Loucy (cell line): ENCODE measurements around the gene ABTB2.

Experiments used
- CTCF ChIP-seq: fragments of 200-600 bp; sonication (generic); conservative IDR thresholded peaks from 2 replicates; pipeline ENCODE4 v1.5.1; 2014; ENCODE audit warnings: mild to moderate bottlenecking, antibody characterized with exemption, low read length
- EZH2phosphoT487 ChIP-seq: fragments of 200-600 bp; IDR thresholded peaks from 2 replicates; pipeline ENCODE4 v1.6.1; 2018; ENCODE audit warnings: antibody characterized with exemption, mild to moderate bottlenecking, moderate library complexity, borderline replicate concordance

DNA sequence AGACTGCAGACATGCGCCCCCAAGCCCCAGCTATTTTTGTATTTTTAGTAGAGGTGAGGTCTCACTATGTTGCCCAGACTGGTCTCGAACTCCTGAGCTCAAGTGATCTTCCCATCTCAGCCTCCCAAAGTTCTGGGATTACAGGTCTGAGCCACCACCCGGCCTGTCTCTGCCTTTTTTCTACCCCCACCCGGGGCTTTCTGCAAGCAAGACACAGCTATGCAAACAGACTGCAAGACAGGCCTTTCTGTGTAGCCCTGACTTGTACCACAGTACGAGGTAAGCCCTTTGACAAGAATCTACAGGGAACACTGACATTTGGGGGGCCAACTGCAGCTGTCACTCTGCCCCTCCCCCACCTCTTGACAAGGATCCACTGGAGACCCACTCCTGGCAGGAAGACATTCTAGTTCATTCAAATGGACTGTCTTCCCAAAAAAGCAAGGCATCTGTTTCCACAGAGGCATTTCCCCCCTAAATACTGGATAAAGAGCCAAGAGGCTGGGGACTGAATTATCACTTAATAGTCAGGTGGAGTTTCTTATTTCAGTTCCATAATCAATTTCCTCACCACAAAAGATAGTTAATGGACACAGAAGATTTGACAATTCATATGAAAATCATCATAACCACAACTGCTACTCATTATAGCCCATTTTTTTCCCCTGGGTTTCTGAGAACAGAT, 118.2 kb downstream of the ABTB2 start:
- TF ChIP-seq CTCF (no peak), EZH2phosphoT487 (no peak)
